Mammary epithelial cell (primary cell): ENCODE measurements around the gene SRA1.

Source experiments
- CTCF ChIP-seq, 2 donors: IDR thresholded peaks in 1 of 2; conservative IDR thresholded peaks in 1 of 2; 2 replicates each; pipeline ENCODE4 v1.5.1; 2011 to 2012; ENCODE audit warnings: inconsistent platforms in 2 of 2, low read length in 2 of 2, mild to moderate bottlenecking in 2 of 2, control low read depth in 1 of 2, low read depth in 1 of 2; ENCODE audit not compliant: insufficient read depth in 1 of 2; ENCODE audit errors: extremely low read depth in 1 of 2
- EZH2 ChIP-seq: IDR thresholded peaks from 2 replicates; pipeline ENCODE4 v1.6.1; 2012; ENCODE audit warnings: low read length, inconsistent platforms, borderline replicate concordance

DNA sequence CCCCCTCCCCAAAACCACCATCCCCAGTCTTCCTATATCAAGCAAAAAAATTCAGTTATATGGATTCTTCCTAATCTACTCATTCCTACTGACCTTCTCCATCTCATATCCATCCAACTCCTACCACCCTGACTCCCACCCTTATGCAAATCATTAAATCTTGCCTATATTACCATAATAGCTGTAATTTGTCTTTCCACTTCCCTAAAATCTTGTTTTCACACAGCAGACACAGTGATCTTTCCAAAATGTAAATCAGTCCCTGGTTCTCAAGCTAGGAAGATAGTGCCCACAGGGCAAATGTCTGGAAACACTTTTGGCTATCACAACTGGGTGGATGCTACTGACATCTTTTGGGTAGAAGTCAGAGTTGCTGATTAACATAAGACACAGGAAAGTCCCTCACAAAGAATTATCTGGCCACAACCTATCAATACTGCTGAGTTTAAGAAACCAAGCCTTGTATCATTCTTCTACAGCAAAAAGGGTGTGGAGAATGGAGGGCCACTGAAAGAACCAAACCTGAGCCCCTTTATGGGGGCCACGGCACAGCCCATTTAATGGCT is 1.4 kb downstream of the SRA1 start:
- TF ChIP-seq CTCF (conservative IDR thresholded peaks at IDR 0.05 in 1 of 2, IDR thresholded peaks at IDR 0.05 in 1 of 2; ENCODE audit: extremely low read depth in 1 of 2, insufficient read depth in 1 of 2, low read depth in 1 of 2, low read length in 2 of 2) (no peak), EZH2 (no peak)
